GM12892 (cell line): ENCODE results near the gene ATP11A.

Source experiments
- POLR2A ChIP-seq: IDR thresholded peaks from 2 replicates; pipeline ENCODE4 v1.6.1; 2011; ENCODE audit warnings: low read depth, low read length, control low read depth
- POLR2AphosphoS5 ChIP-seq: IDR thresholded peaks from 2 replicates; pipeline ENCODE4 v1.6.1; 2011; ENCODE audit warnings: low read depth, low read length, control low read depth
- TAF1 ChIP-seq: IDR thresholded peaks from 2 replicates; pipeline ENCODE4 v1.6.1; 2011; ENCODE audit warnings: low read depth, mild to moderate bottlenecking, control low read depth, low read length, borderline replicate concordance

- no peak for TF ChIP-seq POLR2A
- TF ChIP-seq POLR2AphosphoS5, result no peak
- TF ChIP-seq TAF1, result no peak
Observed at GRCh38 chr13:112875627-112876026, 185.8 kb downstream of the ATP11A start.
